Mucosa of stomach (tissue), 1 donor: Measurements from ENCODE around the gene TAS2R20.

ENCODE experiments used
- H3K27me3 ChIP-seq: one replicate; pipeline ENCODE4 v1.7.0; 2013; ENCODE audit warnings: mild to moderate bottlenecking, low read length; ENCODE audit not compliant: control insufficient read depth, insufficient read depth
- H3K36me3 ChIP-seq: one replicate; pipeline ENCODE4 v1.7.0; 2013; ENCODE audit warnings: low read length; ENCODE audit not compliant: control insufficient read depth, insufficient read depth
- H3K4me1 ChIP-seq: one replicate; pipeline ENCODE4 v1.7.0; 2013; ENCODE audit warnings: mild to moderate bottlenecking, low read length; ENCODE audit not compliant: control insufficient read depth, insufficient read depth
- H3K4me3 ChIP-seq: one replicate; pipeline ENCODE4 v1.7.0; 2013; ENCODE audit warnings: low read length
- H3K9ac ChIP-seq: one replicate; pipeline ENCODE4 v1.7.0; 2013; ENCODE audit warnings: mild to moderate bottlenecking, low read length, moderate library complexity
- H3K9me3 ChIP-seq: one replicate; pipeline ENCODE4 v1.7.0; 2013; ENCODE audit warnings: mild to moderate bottlenecking, low read length, moderate library complexity; ENCODE audit not compliant: control insufficient read depth
- donor health status: Pancreatic carcinoma.

Gene TAS2R20

DNA sequence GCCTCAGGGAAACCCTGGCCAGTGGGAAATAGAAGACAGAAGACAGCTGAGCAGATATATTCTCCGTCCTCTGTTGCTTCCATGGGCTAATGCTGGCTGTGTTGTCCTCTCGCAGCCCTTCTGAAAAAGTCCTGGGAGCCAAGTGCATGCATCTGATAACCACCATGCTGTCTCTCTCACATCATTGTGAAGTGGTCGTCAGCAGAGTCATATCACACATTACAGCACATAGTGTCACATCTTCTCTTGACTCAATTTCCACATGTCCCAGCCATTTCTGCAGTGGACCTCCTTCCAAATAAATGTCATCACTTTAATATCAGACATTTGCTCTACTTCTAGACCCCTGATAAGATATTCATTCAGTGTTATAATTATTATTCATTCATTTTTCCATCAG lies 3.8 kb downstream of the TAS2R20 start:
- H3K9me3 ChIP-seq = no peaks in the 10 kb centered on the region
- H3K4me1 ChIP-seq = no peaks in the 10 kb centered on the region
- H3K27me3 ChIP-seq = no peaks in the 10 kb centered on the region
- H3K4me3 ChIP-seq = no peak overlapping the region
- no peak overlapping the region for H3K9ac ChIP-seq
- no peaks in the 10 kb centered on the region for H3K36me3 ChIP-seq

DNA sequence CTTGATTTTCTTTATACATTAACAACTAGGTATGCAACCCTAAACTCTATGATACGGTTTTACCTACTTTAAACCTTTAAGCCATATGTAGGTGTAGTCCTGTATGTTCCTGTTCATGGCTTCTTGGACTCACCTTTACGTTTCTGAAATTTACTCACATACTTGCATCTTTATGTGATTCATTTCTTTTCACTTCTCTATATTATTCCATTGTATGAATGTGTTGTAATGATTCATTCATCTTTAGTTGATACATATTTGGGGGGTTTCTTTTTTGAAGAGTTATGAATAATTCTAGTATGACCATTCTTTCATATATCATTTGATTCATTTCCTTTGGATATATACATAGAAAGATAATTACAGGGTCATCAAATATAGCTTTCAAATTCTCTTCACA lies 9.0 kb downstream of the TAS2R20 start:
- H3K9ac ChIP-seq = no peak overlapping the region
- no peaks in the 10 kb centered on the region for H3K36me3 ChIP-seq
- H3K4me3 ChIP-seq = no peak overlapping the region
- H3K9me3 ChIP-seq = no peaks in the 10 kb centered on the region
- no peaks in the 10 kb centered on the region for H3K27me3 ChIP-seq
- no peaks in the 10 kb centered on the region for H3K4me1 ChIP-seq

DNA sequence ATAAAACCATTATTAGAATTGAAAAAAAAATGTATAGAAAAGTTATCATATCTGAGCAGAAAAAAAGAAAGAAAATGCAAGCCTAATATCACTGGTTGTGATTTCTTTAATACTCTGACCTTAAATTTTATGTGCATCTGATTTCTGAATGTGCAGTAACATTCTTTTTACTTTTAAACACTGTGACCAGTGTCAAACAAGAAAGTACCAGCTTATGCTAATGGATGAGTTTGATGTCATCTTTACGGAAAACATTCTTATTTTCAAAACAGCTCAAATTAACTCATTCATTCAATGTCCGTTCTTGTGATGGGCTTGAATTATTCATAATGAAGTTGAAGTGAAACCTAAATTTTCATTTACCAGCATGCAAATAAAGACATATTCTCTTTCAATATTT lies 11.3 kb downstream of the TAS2R20 start, which contains the start of gene TAS2R50:
TAS2R50 (minus strand) TSS at position 101 of the 400 bp plus-strand sequence; CDS start at position 49, 52 bp downstream.
- no peaks in the 10 kb centered on the region for H3K27me3 ChIP-seq
- H3K9me3 ChIP-seq = no peaks in the 10 kb centered on the region
- H3K4me1 ChIP-seq = no peaks in the 10 kb centered on the region
- no peaks in the 10 kb centered on the region for H3K36me3 ChIP-seq
- H3K9ac ChIP-seq = no peak within 1 kb of the TSS
- no peak within 1 kb of the TSS for H3K4me3 ChIP-seq

DNA sequence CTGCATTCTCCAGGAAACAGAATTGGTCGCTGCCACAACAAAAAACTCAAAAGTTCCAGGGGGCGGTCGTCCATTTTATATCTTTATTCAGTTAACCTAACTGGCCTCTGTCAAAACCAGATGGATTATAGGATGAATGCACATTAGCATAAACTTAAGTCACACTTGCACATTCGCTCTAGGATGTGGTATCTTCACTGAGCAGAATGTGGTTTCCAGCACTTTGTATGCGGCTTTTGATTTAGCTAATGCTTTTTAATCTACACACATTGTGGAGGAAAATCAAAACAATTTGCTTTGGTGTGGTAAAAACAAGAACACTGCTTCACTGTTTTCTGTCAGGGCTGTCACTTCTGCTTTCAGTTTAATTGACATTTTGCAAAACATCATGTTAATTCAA lies 15.9 kb downstream of the TAS2R20 start:
- Histone ChIP-seq H3K9ac (no peak overlapping the region), H3K36me3 (no peaks in the 10 kb centered on the region), H3K4me1 (no peaks in the 10 kb centered on the region), H3K9me3 (no peaks in the 10 kb centered on the region), H3K27me3 (no peaks in the 10 kb centered on the region), H3K4me3 (no peak overlapping the region)

DNA sequence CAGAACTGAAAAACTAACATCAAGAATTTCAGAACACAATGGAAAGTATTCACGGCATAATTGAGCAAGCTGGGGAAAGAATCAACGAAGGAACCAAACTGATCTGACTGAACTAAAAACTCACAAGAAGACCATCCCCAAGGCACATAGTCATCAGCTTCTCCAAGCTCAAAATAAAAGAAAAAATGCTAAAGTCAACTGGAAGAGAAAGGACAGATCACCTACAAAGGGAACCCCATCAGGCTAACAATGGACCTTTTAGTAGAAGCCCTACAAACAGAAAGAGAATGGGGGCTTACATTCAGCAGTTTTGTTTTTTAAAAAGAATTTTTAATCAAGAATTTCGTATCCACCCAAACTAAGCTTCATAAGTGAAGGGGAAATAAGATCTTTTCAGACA lies 23.1 kb downstream of the TAS2R20 start:
- no peak overlapping the region for H3K4me3 ChIP-seq
- H3K9me3 ChIP-seq = no peaks in the 10 kb centered on the region
- no peaks in the 10 kb centered on the region for H3K4me1 ChIP-seq
- H3K27me3 ChIP-seq = no peaks in the 10 kb centered on the region
- H3K9ac ChIP-seq = no peak overlapping the region
- no peaks in the 10 kb centered on the region for H3K36me3 ChIP-seq

DNA sequence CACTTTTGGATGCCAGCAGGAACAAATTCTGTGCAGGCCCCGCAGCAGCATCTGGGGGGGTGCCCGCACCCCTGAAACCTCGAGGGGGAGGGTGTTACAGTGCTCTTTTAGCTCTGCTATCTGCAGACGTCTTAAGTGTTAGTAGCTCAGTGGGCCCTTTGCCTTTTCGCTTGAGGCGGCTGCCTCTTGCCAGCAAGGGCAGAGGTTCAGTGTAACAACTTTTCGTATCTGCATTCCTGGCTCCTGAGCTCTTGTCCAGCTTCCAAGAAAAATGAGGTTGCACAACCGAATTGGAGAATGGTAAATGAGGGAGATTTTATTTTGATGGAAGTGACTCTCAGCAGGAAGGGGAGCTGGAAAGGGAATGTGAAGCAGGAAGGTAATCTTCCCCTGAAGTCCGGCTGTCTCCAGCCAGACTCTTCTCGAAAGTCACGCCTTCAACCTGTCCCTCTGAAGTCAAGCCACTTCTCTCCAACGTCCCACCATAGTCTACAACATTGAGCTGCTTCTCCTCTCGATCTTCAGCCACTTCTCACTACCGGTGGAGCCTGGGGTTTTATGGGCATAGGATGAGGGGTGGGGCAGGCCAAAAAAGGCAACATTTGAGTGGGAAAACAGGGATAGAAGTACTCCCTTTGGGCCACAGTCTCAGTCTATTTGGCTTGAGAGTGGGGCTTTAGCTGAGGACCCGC lies 29.2 kb downstream of the TAS2R20 start:
- Histone ChIP-seq H3K27me3 (no peaks in the 10 kb centered on the region), H3K4me3 (no peak overlapping the region), H3K36me3 (no peaks in the 10 kb centered on the region), H3K4me1 (no peaks in the 10 kb centered on the region), H3K9ac (no peak overlapping the region), H3K9me3 (no peaks in the 10 kb centered on the region)

DNA sequence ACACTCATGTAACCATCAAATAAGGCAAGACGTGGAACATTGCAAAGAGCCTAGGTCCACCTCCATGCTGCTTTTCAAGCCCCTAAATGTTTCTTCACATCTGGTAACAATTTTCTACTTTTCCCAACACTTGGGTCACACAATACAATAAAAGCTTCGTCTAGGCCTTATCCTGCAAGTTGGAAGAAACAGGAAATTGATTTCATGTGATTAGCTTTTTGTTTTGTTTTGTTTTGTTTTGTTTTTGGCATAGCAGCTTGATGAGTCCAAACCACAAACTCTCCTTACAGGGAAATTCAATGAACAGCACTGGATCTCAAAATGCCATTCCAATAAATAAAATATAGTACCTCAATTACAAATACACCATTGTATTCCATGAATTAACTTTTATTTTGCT lies 30.7 kb downstream of the TAS2R20 start:
- Histone ChIP-seq H3K27me3 (no peaks in the 10 kb centered on the region), H3K9ac (no peak overlapping the region), H3K9me3 (no peaks in the 10 kb centered on the region), H3K4me1 (no peaks in the 10 kb centered on the region), H3K36me3 (no peaks in the 10 kb centered on the region), H3K4me3 (no peak overlapping the region)

DNA sequence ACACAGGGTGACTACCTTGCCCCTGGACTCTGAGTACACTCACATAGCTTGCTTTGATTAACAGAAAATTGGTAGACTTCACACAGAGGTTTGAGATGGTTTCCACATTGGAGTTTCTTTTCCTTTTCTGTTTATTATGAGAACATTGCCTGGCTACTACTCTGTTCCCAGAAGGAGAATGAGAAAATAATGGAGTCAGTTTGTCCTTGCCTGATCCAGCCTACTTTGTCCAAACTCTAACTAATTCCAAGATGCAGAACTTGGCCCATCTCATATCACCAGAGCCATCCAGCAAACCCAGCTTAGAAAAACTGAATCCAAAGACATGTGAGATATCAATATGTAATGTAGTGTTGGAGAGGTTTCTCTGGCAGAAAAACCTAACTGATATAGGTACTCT lies 31.8 kb downstream of the TAS2R20 start:
- Histone ChIP-seq H3K4me3 (no peak overlapping the region), H3K9ac (no peak overlapping the region), H3K9me3 (no peaks in the 10 kb centered on the region), H3K4me1 (no peaks in the 10 kb centered on the region), H3K36me3 (no peaks in the 10 kb centered on the region), H3K27me3 (no peaks in the 10 kb centered on the region)

DNA sequence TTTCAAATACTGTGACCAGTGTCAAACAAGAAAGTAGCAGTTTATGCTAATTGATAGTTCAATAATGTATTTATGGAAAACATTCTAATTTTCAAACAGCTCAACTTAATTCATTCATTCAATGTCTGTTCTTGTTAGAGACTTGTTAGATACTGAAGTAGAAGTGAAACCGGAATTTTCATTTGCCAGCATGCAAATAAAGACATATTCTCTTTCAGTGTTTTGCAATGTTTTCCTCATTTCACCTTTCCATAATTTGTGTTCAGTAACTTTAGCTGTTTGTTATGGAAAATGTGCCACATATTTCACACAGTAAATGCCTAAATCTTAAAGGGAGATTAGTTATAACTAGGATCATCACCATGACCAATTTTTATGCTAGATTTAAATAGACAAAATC lies 32.6 kb downstream of the TAS2R20 start:
- H3K27me3 ChIP-seq = no peaks in the 10 kb centered on the region
- H3K4me3 ChIP-seq = no peak overlapping the region
- H3K9me3 ChIP-seq = no peaks in the 10 kb centered on the region
- no peak overlapping the region for H3K9ac ChIP-seq
- H3K4me1 ChIP-seq = no peaks in the 10 kb centered on the region
- H3K36me3 ChIP-seq = no peaks in the 10 kb centered on the region

DNA sequence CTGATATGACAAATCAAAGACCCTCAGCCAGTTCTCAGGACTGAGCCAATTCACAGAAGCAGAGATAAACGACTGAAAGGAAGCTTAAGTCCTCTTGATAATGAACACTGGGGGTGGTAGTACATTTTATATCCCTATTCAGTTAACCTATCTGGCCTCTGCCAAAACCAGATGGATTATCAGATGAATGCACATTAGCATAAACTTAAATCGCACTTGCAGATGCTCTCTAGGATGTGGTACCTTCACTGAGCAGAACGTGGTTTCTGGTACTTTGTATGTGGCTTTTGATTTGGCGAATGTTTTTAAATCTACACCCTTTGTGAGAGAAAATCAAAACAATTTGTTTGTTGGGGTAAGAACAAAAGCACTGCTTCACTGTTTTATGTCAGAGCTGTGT lies 37.9 kb downstream of the TAS2R20 start:
- Histone ChIP-seq H3K9ac (no peak overlapping the region), H3K9me3 (no peaks in the 10 kb centered on the region), H3K4me3 (no peak overlapping the region), H3K36me3 (no peaks in the 10 kb centered on the region), H3K4me1 (no peaks in the 10 kb centered on the region), H3K27me3 (no peaks in the 10 kb centered on the region)

DNA sequence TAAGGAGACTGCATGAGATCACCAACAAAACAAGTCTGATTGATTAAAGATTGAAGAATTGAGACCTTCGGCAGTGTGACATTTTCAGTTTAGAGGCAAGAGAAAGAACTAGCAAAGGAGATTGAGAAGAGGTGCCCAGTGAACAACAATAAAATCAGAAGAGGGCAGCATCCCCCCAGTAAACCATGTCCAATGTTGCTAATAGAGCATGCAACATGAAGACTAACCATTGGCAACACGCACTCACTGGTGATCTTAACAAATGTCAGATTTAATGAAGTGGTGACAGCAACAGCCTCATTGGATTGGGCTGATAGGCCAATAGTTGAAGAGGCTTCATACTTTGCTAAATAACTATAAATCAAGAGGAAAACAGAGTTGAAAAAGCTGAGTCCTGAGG lies 38.3 kb downstream of the TAS2R20 start:
- Histone ChIP-seq H3K9ac (no peak overlapping the region), H3K9me3 (no peaks in the 10 kb centered on the region), H3K4me3 (no peak overlapping the region), H3K36me3 (no peaks in the 10 kb centered on the region), H3K27me3 (no peaks in the 10 kb centered on the region), H3K4me1 (no peaks in the 10 kb centered on the region)

DNA sequence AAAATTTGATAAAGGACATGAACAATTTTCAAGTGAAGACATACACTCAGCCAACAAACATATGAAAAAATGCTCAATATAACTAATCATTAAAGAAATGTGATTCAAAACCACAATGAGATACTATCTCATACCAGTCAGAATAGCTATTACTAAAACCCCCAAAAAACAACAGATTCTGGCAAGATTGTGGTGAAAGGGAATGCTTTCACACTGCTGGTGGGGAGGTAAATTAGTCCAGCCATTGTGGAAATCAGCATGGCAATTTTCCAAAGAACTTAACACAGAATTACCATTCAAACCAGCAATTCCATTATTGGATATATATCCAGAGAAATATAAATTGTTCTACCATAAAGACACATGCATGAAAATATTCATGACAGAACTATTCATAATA lies 40.4 kb downstream of the TAS2R20 start:
- no peak overlapping the region for H3K9ac ChIP-seq
- no peak overlapping the region for H3K4me3 ChIP-seq
- no peaks in the 10 kb centered on the region for H3K36me3 ChIP-seq
- no peaks in the 10 kb centered on the region for H3K4me1 ChIP-seq
- H3K27me3 ChIP-seq = no peaks in the 10 kb centered on the region
- no peaks in the 10 kb centered on the region for H3K9me3 ChIP-seq

DNA sequence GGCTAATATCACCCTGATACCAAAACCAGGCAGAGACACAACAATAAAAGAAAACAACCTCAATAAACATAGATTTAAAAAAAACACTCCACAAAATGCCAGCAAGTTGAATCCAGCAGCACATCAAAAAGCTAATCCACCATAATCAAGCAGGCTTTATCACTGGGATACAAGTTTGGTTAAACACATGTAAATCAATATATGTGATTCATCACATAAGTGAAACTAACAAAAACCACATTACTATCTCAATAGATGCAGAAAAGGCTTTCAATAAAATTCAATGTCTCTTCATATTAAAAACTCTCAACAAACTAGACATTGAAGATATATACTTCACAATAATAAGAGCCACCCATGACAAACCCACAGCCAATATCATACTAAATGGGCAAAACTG lies 42.0 kb downstream of the TAS2R20 start:
- Histone ChIP-seq H3K27me3 (no peaks in the 10 kb centered on the region), H3K4me1 (no peaks in the 10 kb centered on the region), H3K4me3 (no peak overlapping the region), H3K36me3 (no peaks in the 10 kb centered on the region), H3K9me3 (no peaks in the 10 kb centered on the region), H3K9ac (no peak overlapping the region)
